ENCODE data around the gene GFPT2.

- TF ChIP-seq, protein P1, sequence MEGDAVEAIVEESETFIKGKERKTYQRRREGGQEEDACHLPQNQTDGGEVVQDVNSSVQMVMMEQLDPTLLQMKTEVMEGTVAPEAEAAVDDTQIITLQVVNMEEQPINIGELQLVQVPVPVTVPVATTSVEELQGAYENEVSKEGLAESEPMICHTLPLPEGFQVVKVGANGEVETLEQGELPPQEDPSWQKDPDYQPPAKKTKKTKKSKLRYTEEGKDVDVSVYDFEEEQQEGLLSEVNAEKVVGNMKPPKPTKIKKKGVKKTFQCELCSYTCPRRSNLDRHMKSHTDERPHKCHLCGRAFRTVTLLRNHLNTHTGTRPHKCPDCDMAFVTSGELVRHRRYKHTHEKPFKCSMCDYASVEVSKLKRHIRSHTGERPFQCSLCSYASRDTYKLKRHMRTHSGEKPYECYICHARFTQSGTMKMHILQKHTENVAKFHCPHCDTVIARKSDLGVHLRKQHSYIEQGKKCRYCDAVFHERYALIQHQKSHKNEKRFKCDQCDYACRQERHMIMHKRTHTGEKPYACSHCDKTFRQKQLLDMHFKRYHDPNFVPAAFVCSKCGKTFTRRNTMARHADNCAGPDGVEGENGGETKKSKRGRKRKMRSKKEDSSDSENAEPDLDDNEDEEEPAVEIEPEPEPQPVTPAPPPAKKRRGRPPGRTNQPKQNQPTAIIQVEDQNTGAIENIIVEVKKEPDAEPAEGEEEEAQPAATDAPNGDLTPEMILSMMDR (IDR thresholded peaks at IDR 0.05), result no peak
- no peak for TF ChIP-seq POLR2A (IDR thresholded peaks at IDR 0.05)
These were observed 8.5 kb downstream of the GFPT2 start for GRCh38 chr5:180344696-180344999.
